NCI-H2029 treated with DMSO at 0.1 percent for 48 hours (cell line): Measurements from ENCODE around the gene RPS19BP1.
"Not testable (repeated sequence)": the region's sequence is repeated elsewhere in the genome, so short reads cannot be mapped to it uniquely, and the experiment has no call there.

Experiments
- DNase-seq: peaks from one replicate; lab custom pipeline; 2025; lab: John Stamatoyannopoulos, UW

Gene RPS19BP1

GRCh38 chr22:39513791-39514190 lies 18.8 kb downstream of the RPS19BP1 start:
- DNase-seq: no peak

GRCh38 chr22:39512026-39512425 lies 20.5 kb downstream of the RPS19BP1 start:
- no peak for DNase-seq

- DNase-seq: no peak
Observed at GRCh38 chr22:39511226-39511625, 21.3 kb downstream of the RPS19BP1 start.

- no peak for DNase-seq
Observed at GRCh38 chr22:39510529-39511149, 21.9 kb downstream of the RPS19BP1 start.

GRCh38 chr22:39508393-39508792 lies 24.2 kb downstream of the RPS19BP1 start:
- no peak for DNase-seq

GRCh38 chr22:39507021-39507420 lies 25.5 kb downstream of the RPS19BP1 start:
- not testable (repeated sequence) for DNase-seq

- DNase-seq: no peak
Observed at GRCh38 chr22:39504071-39504470, 28.5 kb downstream of the RPS19BP1 start.

GRCh38 chr22:39503630-39504029 lies 28.9 kb downstream of the RPS19BP1 start:
- DNase-seq: no peak

- no peak for DNase-seq
Observed at GRCh38 chr22:39502789-39503409, 29.6 kb downstream of the RPS19BP1 start.

- DNase-seq: peak; percentile 53
Observed at GRCh38 chr22:39502109-39502788, 30.3 kb downstream of the RPS19BP1 start, which contains the start of gene MIEF1. MIEF1 (plus strand) TSS chr22:39502290; CDS start chr22:39511295, 9,005 bp downstream.

GRCh38 chr22:39501644-39502108 lies 30.9 kb downstream of the RPS19BP1 start:
- no peak for DNase-seq

- DNase-seq: no peak
Observed at GRCh38 chr22:39500101-39500500, 32.4 kb downstream of the RPS19BP1 start.

- DNase-seq: no peak
Observed at GRCh38 chr22:39498802-39499201, 33.7 kb downstream of the RPS19BP1 start.

GRCh38 chr22:39498368-39498767 lies 34.2 kb downstream of the RPS19BP1 start:
- peak; percentile 69 for DNase-seq

GRCh38 chr22:39497429-39497828 lies 35.1 kb downstream of the RPS19BP1 start:
- DNase-seq: no peak

- DNase-seq: no peak
Observed at GRCh38 chr22:39496131-39496838, 36.3 kb downstream of the RPS19BP1 start.

GRCh38 chr22:39494471-39495120 lies 38.0 kb downstream of the RPS19BP1 start:
- no peak for DNase-seq

- no peak for DNase-seq
Observed at GRCh38 chr22:39493759-39494158, 38.8 kb downstream of the RPS19BP1 start.

- DNase-seq: no peak
Observed at GRCh38 chr22:39492186-39492585, 40.4 kb downstream of the RPS19BP1 start.

GRCh38 chr22:39491696-39492095 lies 40.9 kb downstream of the RPS19BP1 start:
- DNase-seq: no peak

GRCh38 chr22:39490966-39491680 lies 41.4 kb downstream of the RPS19BP1 start:
- no peak for DNase-seq
